Measurements from ENCODE around the gene CRYBG1.

The CRYBG1 gene

GRCh38 chr6:106469882-106470281 lies 109.4 kb downstream of the CRYBG1 start:
- no peak for DNase-seq

DNA sequence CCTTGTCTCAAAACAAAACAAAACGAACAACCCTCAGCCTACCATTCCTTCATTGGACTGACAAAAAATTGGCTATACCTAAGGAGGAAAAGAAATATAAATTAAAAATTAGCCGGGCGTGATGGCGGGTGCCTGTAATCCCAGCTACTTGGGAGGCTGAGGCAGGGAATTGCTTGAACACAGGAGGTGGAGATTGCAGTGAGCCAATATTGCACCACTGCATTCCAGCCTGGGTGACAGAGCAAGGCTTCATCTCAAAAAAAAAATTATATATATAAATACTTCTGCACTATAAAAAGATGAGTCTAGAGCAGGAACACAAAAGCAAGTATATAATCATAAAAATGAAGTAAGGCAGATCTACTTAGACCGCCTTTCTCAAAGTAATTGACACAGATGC lies 109.8 kb downstream of the CRYBG1 start:
- no peak for DNase-seq

DNA sequence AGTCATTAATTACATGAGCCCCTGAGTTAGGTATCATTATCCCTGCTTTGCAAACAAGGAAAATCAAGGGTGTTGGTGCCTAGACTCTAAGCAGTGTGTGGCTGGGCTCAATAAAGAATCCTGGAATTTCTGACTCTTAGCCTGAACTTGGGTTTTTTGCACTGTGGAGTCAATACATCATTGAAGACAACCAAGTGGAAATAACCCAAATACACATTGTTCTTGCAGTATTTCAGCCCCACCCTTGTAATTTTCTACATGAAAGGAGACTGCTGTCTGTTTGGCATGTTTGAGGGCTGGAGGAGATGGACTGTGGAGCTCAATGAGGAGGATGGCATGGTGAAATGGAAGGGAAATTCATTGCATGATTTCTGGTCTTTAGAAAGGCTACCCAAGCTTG lies 110.3 kb downstream of the CRYBG1 start:
- no peak for DNase-seq

DNA sequence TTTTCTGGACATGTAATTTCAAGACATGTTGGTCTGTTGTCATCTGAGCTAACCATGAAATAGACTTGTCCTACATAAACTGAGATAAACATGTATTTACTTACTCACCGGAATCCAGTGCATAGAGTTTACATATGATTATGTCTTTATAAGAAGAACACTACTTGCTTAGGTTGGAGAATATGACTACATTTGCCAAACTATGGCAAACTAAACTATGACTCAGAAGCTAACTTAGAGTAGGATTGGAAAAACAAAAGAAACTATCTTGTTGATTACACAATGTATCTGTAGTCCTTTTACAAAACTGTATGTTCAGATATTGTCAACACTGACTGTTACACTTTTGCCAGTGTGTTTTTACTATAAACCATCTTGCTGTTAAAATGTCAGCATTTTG lies 113.3 kb downstream of the CRYBG1 start:
- no peak for DNase-seq

GRCh38 chr6:106474466-106474865 lies 113.9 kb downstream of the CRYBG1 start:
- DNase-seq, result no peak

GRCh38 chr6:106475284-106475683 lies 114.8 kb downstream of the CRYBG1 start:
- no peak for DNase-seq

DNA sequence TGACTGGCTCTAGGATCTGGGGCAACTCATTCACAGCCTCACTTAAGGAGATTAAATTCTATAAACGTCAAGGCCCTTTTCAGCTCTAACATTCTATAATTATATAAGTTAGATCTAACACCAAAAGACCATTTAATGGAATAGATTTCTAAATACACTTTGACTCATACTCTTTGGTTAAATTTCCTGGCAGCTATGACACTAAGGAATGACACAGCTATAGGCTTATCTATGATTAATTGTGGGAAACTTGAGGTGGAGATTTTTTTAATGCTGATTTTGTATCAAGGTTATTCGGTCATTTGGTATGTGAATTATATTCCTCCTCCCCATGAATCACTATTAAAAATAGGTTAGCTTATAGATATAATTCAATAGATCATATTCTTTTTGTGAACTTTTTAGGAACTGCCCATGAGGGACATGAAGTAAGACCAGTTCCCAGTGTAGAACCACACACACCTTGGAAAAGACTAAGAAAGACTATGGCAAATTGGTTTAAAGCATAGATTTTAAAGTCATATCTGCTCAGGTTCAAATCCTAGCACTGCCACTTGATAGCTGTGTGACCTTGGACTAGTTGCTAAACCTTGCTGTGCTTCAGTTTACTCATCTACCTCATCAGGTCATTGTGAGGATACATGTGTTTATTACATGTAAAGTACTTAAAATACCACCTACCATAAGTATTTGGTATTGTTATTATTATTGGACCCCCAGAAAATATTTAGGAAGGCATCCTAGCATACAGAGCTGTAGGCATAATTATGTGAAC lies 116.0 kb downstream of the CRYBG1 start:
- no peak for DNase-seq

DNA sequence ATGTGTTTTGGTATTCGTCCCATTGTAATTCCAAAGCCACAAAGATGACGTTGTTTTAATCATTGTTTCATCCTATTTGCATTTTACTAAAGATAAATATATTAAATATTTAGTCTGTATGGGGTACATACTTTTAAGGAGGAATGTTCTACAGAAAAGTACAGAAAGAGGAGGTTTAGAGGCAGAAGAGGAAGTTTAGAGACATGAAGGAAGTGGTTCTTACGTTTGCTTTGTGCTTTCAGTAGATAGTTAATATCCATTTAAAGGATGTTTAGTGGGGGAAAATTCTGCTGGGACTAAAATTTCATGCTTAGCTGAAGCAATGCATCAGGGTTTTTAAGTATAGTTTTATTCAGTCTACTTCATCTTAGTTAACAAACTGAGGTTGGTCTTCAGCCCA lies 116.6 kb downstream of the CRYBG1 start:
- DNase-seq, result no peak

- DNase-seq, result peak; percentile 17
These were observed 117.3 kb downstream of the CRYBG1 start for GRCh38 chr6:106477790-106478189.

DNA sequence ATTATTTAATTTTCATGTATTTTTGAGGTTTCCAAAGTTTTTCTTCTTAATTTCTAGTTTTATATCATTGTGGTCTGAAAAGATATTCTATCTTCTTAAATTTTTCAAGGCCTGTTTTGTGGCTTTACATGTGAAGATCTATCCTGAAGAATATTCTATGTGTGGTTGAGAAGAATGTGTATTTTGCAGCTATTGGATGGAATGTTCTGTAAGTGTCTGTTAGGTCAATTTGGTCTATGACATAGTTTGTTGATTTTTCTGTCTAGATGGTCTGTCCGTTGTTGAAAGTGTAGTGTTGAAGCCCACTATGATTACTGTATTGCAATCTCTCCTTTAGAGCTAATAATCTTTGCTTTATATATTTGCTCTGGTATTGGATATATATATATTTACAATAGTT lies 125.7 kb downstream of the CRYBG1 start:
- no peak for DNase-seq

DNA sequence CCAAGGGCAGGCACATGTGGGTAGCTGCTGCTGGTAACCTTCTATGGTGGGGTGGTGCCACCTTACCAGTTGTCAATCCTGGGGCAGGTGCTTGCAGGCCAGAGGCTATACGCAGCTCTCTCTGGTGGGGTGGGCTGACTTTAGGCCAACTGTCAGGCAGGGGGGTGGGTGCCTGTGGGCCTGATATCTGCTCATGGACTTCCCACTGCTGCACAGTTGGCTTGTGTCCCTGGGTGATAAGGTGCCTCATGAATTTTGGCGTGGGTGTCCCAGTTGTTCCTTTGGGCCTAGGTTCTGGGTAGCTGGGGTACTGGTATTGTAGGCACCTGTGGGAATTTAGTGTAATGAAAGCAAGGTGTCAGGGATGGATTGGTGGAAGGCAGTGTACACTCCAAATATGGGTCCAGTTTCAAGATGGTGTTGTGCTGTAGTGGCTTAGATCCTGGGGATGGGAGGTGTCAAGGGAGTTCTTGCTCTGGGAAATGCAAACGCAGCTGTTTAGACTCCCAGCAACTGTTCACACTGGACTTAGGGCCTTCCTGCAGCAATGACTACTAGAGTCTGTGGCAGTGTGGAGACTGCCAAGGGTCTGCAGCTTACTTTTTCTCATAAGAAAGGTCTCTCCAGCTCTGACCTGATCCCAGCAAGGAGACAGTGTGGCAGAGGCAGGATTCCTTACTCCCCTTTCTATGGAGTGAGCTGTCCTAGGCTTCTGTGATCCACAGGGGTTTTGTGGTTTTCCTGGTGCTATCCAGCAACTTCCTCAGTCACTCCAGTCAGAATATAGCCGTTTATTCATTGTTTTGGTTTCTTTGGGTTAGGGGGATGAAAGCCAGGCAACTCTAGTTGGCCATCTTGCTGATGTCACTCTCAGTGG lies 128.2 kb downstream of the CRYBG1 start:
- DNase-seq, result no peak

GRCh38 chr6:106490030-106490429 lies 129.5 kb downstream of the CRYBG1 start:
- DNase-seq, result no peak

GRCh38 chr6:106490436-106490835 lies 129.9 kb downstream of the CRYBG1 start:
- no peak for DNase-seq

DNA sequence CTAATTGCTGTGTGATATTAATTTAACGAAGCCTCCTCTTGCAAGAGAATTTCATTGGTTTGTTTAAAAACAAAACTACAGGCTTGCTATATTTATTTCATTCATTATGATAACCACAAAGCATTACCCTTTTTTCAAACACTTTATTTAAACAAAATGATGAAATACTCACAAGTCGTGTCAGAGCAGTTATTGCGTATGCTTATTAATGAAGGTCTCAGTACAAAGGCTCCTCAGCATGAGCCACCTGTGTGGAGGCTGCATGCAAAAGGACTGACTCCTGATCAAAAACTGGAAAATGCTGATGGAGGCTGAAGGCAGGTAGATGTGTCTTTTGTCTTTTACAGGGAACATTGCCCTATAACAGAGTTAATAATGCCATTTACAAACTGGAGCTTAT lies 130.5 kb downstream of the CRYBG1 start:
- no peak for DNase-seq

DNA sequence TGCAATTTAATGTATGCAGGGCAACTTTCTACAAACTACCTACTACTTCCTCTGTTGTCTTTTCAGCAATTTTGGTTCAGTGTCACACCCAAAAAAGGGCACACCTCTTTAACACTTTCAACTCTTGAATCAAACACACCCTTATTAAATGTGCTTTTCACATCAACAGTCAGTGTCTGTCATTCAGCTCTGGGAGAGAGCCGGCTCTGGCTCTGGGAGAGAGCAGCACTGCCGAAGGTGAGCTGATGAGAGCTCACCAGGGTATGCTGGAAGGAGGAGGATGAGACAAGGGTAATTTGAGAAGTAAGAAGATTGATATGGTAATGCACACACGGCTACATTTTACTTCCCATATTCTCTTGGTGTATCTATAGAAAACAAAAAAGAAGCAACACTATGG lies 134.5 kb downstream of the CRYBG1 start:
- no peak for DNase-seq

GRCh38 chr6:106496823-106497222 lies 136.3 kb downstream of the CRYBG1 start:
- no peak for DNase-seq

DNA sequence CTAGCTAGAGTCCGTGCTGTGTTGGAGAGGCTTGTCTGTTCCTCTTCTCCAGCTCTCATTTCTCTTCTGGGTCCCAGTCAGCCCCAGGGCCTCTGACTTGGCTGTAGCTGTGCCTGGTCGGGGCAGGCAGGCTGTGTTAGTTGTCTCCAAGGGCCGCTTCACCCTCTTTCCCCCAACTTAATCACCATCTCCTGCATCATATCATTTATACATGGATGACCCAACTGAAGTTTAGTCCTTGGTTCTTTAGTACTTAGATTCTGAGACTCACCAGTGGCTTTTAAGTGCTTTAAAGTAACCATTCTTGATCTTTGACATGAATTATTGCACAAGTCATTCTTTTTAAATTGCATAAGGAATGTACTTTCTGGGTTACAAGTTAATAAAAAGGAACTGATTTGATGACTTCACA lies 141.4 kb downstream of the CRYBG1 start:
- DNase-seq, result no peak

GRCh38 chr6:106502559-106502958 lies 142.0 kb downstream of the CRYBG1 start:
- DNase-seq, result no peak

- no peak for DNase-seq
These were observed 147.8 kb downstream of the CRYBG1 start for GRCh38 chr6:106508277-106508676.

- no peak for DNase-seq
These were observed 148.3 kb downstream of the CRYBG1 start for GRCh38 chr6:106508834-106509233.

GRCh38 chr6:106509420-106510089 lies 149.0 kb downstream of the CRYBG1 start:
- DNase-seq, result no peak

DNA sequence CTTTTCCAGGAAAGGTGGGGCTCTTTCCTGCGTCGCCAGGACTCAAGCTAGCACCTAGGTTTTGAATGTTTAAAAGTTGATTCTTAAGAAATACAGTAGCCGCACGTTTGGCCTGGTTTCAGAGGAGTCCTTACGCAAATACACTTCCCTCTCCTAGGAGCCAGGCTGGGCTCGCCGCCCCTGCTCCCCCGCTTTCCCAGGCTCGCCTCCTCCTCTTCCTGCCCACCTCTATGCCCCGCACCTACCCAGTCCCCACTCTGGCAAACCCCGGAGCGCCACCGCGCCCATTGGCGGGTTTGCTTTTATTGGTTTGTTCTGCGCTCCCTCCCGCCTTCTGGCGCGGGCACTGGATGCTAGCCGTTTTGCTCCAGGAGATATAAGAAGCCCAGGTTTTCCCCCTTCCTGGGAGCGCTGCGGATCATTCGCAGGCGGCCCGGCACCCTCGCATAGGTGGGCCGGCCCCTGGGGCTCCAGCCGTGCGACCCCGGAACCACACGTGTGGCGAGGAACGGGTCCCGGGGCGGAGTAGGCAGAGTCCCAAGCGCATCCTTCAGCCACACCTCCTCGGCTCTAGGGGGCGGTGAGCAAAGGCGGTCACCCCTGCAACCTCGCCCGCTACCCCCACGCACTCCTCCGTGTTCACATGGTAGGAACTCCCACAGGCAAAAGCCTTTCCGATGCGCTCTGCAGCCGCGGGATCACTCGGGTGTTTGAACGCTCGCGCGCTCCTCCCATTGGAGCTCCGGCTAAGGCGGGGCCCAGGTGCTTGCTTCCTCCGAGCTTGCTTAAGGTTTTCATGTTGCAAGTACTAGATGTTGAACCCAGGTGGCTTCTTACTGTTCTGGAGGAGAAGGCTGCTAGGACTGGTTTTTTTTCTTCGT lies 149.8 kb downstream of the CRYBG1 start:
- DNase-seq, result peak; percentile 31

All from NCI-H1436 (cell line).